ENCODE results near the gene CHSY1.

CHSY1 gene

DNA sequence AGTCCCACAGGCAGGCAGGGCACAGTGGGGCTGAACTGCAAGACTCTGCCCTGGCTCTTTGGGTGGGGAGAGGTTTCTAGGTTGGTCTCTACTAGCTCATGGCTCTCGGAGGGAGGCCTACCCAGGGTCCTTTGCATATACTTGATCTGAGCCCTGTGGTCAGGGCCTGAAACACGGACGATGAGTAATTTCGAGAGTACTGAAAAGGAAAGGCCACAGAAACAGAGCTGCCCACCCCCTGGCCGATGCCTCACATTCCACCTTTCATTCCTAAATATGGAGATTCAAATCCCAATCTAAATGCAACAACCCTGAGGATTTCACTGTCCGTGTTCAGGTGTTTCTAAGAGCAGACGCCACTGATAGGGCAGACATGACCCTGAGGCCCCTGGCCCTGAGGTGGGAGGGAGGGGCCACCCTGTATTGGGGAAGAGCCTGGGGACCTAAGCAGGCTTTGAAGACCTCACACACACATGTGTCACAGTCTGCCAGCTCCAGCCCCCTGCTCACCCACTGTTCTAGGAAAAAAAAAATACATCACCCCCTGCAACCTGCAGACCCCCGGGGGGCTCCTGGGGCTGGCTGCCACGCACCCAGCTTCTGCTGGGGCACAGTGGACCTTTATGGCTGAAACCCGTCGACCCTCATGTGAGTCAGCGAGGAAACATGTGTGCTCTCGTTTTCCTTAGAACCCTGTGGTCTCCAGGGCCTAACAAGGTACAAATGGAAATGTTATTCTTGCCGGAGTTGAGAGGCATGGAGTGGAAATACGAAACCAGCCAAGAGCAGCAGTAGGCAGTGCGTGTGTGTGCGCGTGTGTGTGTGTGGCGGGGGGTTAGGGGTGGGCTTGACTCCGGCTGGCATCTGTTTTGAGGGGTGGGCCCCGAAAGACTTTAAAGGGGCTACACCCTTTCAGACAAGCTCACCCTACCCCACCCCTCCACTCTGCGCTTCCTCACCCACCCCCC is 112.7 kb downstream of the CHSY1 start:
- Histone ChIP-seq H3K27me3 (ENCODE audit: control insufficient read depth in 1 of 2, insufficient read depth in 2 of 2, low read length in 2 of 2) (no peaks in the 10 kb centered on the region), H3K27ac (ENCODE audit: low read length) (no peak overlapping the region), H3K9me3 (ENCODE audit: control insufficient read depth in 2 of 2, low read length in 2 of 2) (no peaks in the 10 kb centered on the region), H3K9ac (ENCODE audit: low read length in 2 of 2) (no peak overlapping the region), H3K4me3 (ENCODE audit: low read length in 2 of 2) (no peak overlapping the region), H3K4me1 (ENCODE audit: control insufficient read depth, insufficient read depth, low read length) (no peaks in the 10 kb centered on the region), H3K36me3 (ENCODE audit: control insufficient read depth in 2 of 2, insufficient read depth in 2 of 2, low read length in 2 of 2) (no peaks in the 10 kb centered on the region)

DNA sequence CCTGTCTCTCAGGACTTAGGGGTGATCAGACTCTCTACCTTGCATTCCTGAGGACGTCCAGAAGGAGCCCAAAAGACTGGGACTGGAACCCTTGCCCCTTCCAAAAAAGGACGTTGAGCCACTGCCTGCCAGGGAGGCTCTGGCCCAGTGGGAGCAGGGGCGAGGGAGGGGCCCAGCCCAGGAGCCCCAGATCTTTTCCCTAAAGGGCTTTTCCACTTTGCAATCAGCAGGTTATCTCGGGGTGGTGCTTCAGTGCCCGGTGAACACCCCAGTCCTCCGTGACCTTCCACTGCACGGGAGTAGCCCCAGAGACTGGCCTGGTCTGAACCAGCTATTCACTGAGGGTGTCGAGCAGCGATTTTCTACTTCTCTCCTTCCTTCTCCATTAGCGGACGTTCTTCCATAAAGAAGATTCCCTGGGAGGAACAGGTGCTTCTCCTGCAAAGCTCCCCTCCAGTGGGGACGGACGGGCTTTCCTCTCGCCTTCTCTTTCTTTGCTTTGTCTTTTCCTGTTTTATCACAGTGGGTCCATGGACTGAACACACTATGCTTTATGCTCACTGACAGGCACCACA is 113.7 kb downstream of the CHSY1 start:
- no peak overlapping the region for H3K9ac ChIP-seq (ENCODE audit: low read length in 2 of 2)
- H3K9me3 ChIP-seq (ENCODE audit: control insufficient read depth in 2 of 2, low read length in 2 of 2): no peaks in the 10 kb centered on the region
- no peaks in the 10 kb centered on the region for H3K36me3 ChIP-seq (ENCODE audit: control insufficient read depth in 2 of 2, insufficient read depth in 2 of 2, low read length in 2 of 2)
- H3K4me3 ChIP-seq (ENCODE audit: low read length in 2 of 2): no peak overlapping the region
- no peak overlapping the region for H3K27ac ChIP-seq (ENCODE audit: low read length)
- no peaks in the 10 kb centered on the region for H3K27me3 ChIP-seq (ENCODE audit: control insufficient read depth in 1 of 2, insufficient read depth in 2 of 2, low read length in 2 of 2)
- no peaks in the 10 kb centered on the region for H3K4me1 ChIP-seq (ENCODE audit: control insufficient read depth, insufficient read depth, low read length)

DNA sequence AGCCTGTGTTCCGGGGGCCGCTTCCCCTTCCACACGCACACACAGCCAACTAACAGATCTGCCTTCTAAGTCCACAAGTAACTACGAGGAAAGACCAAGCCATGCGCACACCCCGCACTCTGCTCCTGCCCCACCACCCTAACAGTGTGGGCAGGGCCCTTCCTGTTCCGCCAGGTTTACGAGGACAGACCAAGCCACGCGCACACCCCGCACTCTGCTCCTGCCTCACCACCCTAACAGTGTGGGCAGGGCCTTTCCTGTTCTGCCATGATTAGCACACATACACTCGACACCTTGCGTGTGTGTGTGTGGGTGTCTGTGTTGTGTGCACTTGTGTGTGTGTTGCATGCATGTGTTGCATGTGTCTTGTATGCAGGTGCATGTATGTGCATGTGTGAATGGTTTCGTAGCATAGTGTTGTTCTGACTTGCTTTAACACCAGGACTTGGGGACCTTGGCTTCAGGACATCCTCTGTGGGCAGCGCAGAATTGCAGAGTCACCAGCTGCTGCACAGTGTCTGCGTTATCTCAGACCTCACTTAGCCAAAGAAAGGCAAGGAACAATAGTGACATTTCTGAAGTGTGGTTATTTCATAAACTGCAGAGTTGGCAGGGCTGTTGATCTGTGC is 114.4 kb downstream of the CHSY1 start:
- Histone ChIP-seq H3K4me1 (ENCODE audit: control insufficient read depth, insufficient read depth, low read length) (no peaks in the 10 kb centered on the region), H3K36me3 (ENCODE audit: control insufficient read depth in 2 of 2, insufficient read depth in 2 of 2, low read length in 2 of 2) (no peaks in the 10 kb centered on the region), H3K27me3 (ENCODE audit: control insufficient read depth in 1 of 2, insufficient read depth in 2 of 2, low read length in 2 of 2) (no peaks in the 10 kb centered on the region), H3K9me3 (ENCODE audit: control insufficient read depth in 2 of 2, low read length in 2 of 2) (no peaks in the 10 kb centered on the region), H3K4me3 (ENCODE audit: low read length in 2 of 2) (no peak overlapping the region), H3K27ac (ENCODE audit: low read length) (no peak overlapping the region), H3K9ac (ENCODE audit: low read length in 2 of 2) (no peak overlapping the region)

DNA sequence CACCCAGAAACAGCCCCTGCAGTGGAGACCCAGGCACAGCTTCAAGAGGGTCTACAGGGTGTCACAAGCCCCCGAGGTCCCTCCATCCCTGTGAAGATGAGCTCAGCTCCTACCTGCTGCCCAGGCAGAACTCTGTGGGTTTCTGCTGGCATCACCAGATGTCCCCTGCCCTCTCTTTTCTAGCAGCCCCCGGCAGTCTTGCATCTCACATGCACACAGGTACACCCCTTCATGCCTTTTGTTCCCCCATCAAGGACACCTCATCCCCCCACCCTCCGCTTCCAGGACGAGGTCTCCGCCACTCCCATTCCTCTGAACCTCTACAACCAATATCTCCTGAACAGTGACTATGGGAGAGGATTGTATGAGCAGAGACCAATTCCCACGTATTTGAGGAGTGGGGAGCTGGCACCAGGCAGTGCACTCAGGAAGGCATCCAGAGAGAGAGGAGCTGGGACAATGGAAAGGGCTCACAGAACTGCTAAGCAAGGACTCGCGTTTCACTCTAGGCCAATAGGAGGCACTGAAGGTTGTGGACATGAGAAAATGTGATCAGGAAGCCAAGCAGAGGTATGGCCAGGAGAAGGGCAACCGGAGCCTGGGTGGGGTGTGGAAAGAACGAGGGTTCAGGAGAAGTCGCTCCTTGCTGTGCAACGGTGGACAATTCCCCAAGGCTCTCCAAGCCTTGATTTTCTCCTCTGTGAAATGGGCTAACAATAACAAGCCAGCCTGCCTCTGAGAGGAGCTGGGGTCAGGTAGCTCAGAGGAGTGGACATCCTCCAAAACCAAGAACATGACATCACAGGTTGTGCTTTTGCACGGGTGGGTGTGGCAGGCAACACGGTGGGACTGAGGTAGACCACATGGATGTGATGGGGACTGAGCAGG is 115.2 kb downstream of the CHSY1 start:
- no peak overlapping the region for H3K27ac ChIP-seq (ENCODE audit: low read length)
- no peaks in the 10 kb centered on the region for H3K9me3 ChIP-seq (ENCODE audit: control insufficient read depth in 2 of 2, low read length in 2 of 2)
- H3K4me1 ChIP-seq (ENCODE audit: control insufficient read depth, insufficient read depth, low read length): no peaks in the 10 kb centered on the region
- no peak overlapping the region for H3K9ac ChIP-seq (ENCODE audit: low read length in 2 of 2)
- H3K36me3 ChIP-seq (ENCODE audit: control insufficient read depth in 2 of 2, insufficient read depth in 2 of 2, low read length in 2 of 2): no peaks in the 10 kb centered on the region
- H3K27me3 ChIP-seq (ENCODE audit: control insufficient read depth in 1 of 2, insufficient read depth in 2 of 2, low read length in 2 of 2): no peaks in the 10 kb centered on the region
- no peak overlapping the region for H3K4me3 ChIP-seq (ENCODE audit: low read length in 2 of 2)

DNA sequence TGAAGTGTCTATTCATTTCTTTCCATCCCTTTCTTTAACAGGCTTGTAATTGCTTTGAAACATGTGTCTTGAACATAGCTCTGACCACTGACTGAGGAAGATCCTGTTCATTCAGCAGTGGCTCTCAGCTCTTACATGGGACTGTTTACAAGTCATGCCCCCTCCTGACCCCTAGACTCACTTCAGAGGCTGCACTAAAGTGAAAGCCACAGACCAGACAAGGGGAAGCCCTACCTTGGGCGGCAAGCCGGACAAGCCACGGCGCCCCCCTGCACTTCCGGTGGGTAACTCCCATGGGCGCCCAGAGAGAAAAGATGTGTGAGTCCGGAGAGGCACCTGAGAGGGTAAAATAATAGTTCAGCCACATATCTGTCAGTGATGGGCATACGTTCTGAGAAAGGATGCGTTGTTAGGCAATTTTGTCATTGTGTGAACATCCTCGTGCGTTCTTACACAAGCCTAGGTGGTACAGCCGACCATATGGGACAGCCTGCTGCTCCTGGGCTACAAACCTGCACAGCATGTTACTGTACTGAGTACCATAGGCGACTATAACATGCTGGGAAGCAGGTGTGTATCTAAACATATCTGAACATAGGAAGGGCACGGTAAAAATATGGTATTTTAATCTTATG is 116.2 kb downstream of the CHSY1 start:
- H3K27me3 ChIP-seq (ENCODE audit: control insufficient read depth in 1 of 2, insufficient read depth in 2 of 2, low read length in 2 of 2): no peaks in the 10 kb centered on the region
- H3K27ac ChIP-seq (ENCODE audit: low read length): no peak overlapping the region
- H3K9me3 ChIP-seq (ENCODE audit: control insufficient read depth in 2 of 2, low read length in 2 of 2): no peaks in the 10 kb centered on the region
- H3K4me3 ChIP-seq (ENCODE audit: low read length in 2 of 2): no peak overlapping the region
- no peak overlapping the region for H3K9ac ChIP-seq (ENCODE audit: low read length in 2 of 2)
- no peaks in the 10 kb centered on the region for H3K36me3 ChIP-seq (ENCODE audit: control insufficient read depth in 2 of 2, insufficient read depth in 2 of 2, low read length in 2 of 2)
- no peaks in the 10 kb centered on the region for H3K4me1 ChIP-seq (ENCODE audit: control insufficient read depth, insufficient read depth, low read length)

DNA sequence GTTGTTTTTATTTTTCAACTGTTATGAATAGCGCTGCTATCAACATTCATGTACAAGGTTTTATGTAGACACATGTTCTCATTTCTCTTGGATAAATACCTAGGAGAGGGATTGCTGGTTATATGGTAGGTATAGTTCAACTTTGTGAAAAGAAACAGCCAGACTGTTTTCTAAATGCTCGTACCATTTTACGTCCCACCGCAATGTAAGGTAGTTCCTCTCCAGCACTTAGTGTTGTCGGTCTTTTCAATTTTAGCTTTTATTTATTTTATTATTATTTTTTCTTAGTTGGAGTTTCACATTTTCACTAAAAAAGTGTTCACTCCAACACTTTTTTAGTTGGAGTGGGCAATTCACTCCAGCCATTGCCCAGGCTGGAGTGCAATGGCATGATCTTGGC is 117.1 kb downstream of the CHSY1 start:
- Histone ChIP-seq H3K4me1 (ENCODE audit: control insufficient read depth, insufficient read depth, low read length) (no peaks in the 10 kb centered on the region), H3K36me3 (ENCODE audit: control insufficient read depth in 2 of 2, insufficient read depth in 2 of 2, low read length in 2 of 2) (no peaks in the 10 kb centered on the region)

DNA sequence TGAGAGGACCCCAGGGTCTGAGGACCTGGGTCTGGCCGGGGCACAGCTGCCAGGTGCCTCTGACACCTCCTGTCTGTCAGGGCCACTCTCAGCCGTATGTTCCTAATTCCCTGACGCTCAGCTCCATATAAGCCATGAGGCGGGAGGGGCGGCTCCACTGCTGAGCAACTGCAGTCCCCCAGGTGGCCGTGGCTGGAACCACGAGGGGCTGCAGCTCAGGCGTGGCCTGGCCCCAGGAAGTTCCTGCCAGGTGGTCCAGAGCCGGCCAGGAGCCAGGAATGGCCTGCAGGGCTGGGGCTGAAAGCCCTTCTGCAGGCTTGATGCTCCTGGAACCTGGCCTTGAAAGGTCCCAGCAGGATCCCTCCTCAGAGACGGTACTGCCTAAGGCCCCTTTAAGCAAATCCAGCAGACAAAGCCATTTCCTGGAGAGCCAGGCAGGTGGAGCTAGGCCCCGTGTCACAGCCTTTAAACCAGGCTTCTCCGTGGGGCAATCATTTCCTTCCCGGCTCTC is 118.0 kb downstream of the CHSY1 start:
- H3K4me3 ChIP-seq (ENCODE audit: low read length in 2 of 2): no peak overlapping the region
- H3K4me1 ChIP-seq (ENCODE audit: control insufficient read depth, insufficient read depth, low read length): no peaks in the 10 kb centered on the region
- no peaks in the 10 kb centered on the region for H3K36me3 ChIP-seq (ENCODE audit: control insufficient read depth in 2 of 2, insufficient read depth in 2 of 2, low read length in 2 of 2)
- H3K27me3 ChIP-seq (ENCODE audit: control insufficient read depth in 1 of 2, insufficient read depth in 2 of 2, low read length in 2 of 2): no peaks in the 10 kb centered on the region
- H3K9me3 ChIP-seq (ENCODE audit: control insufficient read depth in 2 of 2, low read length in 2 of 2): no peaks in the 10 kb centered on the region
- H3K9ac ChIP-seq (ENCODE audit: low read length in 2 of 2): no peak overlapping the region
- no peak overlapping the region for H3K27ac ChIP-seq (ENCODE audit: low read length)

More for the DNA sequence above, 117.1 kb downstream of the CHSY1 start:
- Histone ChIP-seq H3K9me3 (ENCODE audit: control insufficient read depth in 2 of 2, low read length in 2 of 2) (no peaks in the 10 kb centered on the region), H3K9ac (ENCODE audit: low read length in 2 of 2) (no peak overlapping the region), H3K4me3 (ENCODE audit: low read length in 2 of 2) (no peak overlapping the region), H3K27ac (ENCODE audit: low read length) (no peak overlapping the region), H3K27me3 (ENCODE audit: control insufficient read depth in 1 of 2, insufficient read depth in 2 of 2, low read length in 2 of 2) (no peaks in the 10 kb centered on the region)

DNA sequence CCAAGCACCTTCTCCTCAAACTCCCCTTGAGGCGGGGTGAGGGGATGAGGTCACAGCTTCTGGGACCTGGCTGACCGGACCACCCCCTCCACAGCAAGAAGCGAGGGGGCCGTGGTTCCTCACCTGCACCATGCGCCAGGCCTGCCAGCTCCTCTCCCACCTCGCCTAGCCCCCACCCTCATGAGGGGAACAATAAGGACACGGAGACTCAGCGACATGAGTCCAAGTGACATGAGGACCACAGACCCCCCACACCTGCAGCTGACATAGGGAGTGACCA is 118.7 kb downstream of the CHSY1 start:
- Histone ChIP-seq H3K4me3 (ENCODE audit: low read length in 2 of 2) (no peak overlapping the region), H3K27ac (ENCODE audit: low read length) (no peak overlapping the region), H3K4me1 (ENCODE audit: control insufficient read depth, insufficient read depth, low read length) (no peaks in the 10 kb centered on the region), H3K9ac (ENCODE audit: low read length in 2 of 2) (no peak overlapping the region), H3K27me3 (ENCODE audit: control insufficient read depth in 1 of 2, insufficient read depth in 2 of 2, low read length in 2 of 2) (no peaks in the 10 kb centered on the region), H3K9me3 (ENCODE audit: control insufficient read depth in 2 of 2, low read length in 2 of 2) (no peaks in the 10 kb centered on the region), H3K36me3 (ENCODE audit: control insufficient read depth in 2 of 2, insufficient read depth in 2 of 2, low read length in 2 of 2) (no peaks in the 10 kb centered on the region)

DNA sequence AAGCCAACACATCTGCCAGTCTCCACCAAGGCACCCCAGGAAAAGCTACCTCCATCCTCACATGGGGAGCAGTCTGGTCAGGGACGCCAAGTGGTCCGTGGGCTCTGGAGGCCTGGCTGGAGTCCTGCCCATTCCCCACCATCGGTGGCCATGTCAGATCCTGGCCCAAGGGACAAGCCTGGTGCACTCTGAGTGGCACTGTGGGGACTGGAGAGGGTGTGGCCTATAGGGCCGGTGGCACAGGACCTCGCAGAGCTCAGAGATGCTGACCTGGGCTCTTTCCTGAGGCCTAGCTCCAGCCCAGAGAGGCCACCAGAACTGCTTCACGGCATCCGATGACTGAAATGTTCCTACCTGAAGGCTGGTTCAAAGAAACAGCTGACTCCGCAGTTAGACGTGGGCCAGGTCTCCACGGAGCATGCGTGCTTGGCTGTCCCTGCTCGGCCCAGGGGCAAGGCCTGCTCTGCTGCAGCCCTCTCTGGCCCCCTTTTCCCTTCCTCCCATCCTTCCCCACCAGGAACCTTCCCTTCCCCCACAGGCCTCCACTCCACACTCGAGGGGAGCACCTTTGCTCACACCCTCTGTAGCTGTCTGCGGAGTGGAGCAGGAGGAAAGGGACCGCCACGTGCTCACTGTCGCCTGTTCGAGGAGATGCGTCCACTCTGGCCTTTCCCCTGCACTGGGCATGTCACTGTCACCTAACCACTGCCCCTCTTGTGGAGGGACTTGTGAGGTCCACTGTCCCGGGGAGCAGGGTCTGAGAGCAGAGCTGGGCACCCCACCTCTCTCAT is 119.3 kb downstream of the CHSY1 start:
- H3K27me3 ChIP-seq (ENCODE audit: control insufficient read depth in 1 of 2, insufficient read depth in 2 of 2, low read length in 2 of 2): no peaks in the 10 kb centered on the region
- no peaks in the 10 kb centered on the region for H3K36me3 ChIP-seq (ENCODE audit: control insufficient read depth in 2 of 2, insufficient read depth in 2 of 2, low read length in 2 of 2)
- H3K27ac ChIP-seq (ENCODE audit: low read length): no peak overlapping the region

More for the DNA sequence above, 119.3 kb downstream of the CHSY1 start:
- Histone ChIP-seq H3K9ac (ENCODE audit: low read length in 2 of 2) (no peak overlapping the region), H3K4me1 (ENCODE audit: control insufficient read depth, insufficient read depth, low read length) (peaks cover 3% of the 10 kb centered on the region), H3K4me3 (ENCODE audit: low read length in 2 of 2) (no peak overlapping the region), H3K9me3 (ENCODE audit: control insufficient read depth in 2 of 2, low read length in 2 of 2) (no peaks in the 10 kb centered on the region)
